CD4-positive, alpha-beta T cell treated with Interleukin-10 for 1 hour (primary cell): ENCODE data around the gene CDH13.

Source experiments
- DNase-seq: peaks from one replicate; pipeline ENCODE4 v3.0.0-alpha.2; 2020

The CDH13 gene

GRCh38 chr16:82963653-82964052 lies 336.9 kb downstream of the CDH13 start:
- DNase-seq: no peak

DNA sequence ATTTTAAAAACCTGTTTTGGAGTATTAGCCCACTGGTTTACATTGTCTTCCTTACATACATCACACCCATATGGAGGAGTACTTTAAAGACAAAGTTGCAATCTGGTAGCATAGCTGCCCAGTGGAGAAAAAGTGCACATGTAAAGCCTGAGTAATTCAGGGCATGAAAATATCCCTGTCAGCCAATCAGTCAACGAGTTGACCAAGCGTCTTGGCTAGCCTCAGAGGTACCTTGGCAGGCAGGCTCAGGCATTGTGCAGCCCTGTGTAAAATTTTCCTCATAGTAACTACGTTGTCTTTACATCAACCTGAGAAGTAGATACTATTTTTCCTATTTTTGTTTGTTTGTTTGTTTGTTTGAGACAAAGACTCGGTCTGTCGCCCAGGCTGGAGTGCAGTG lies 339.0 kb downstream of the CDH13 start:
- DNase-seq: no peak

- DNase-seq: no peak
These were observed 340.7 kb downstream of the CDH13 start for GRCh38 chr16:82967424-82967823.

GRCh38 chr16:82971126-82971525 lies 344.4 kb downstream of the CDH13 start:
- DNase-seq: no peak

- DNase-seq: no peak
These were observed 345.7 kb downstream of the CDH13 start for GRCh38 chr16:82972331-82972919.

GRCh38 chr16:82979406-82980111 lies 352.8 kb downstream of the CDH13 start:
- no peak for DNase-seq

DNA sequence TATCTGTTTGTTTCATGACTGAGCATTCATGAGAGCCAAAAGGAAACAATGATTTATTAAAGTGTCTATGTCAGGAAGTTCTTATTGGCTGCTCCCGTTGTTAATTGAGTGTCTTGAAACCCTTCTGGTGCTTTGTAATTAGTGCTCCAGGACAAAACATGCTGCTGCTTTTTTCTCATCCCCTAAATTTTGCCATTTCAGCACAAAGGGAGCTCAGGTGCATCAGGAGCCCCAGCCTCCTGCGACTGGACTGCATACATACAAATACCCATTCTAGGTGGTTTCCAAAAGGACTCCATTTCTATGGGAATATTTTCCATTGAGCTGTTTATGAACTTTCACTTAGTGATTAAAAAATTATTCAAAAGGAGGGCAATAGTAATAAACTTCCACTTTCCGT lies 354.0 kb downstream of the CDH13 start:
- no peak for DNase-seq

DNA sequence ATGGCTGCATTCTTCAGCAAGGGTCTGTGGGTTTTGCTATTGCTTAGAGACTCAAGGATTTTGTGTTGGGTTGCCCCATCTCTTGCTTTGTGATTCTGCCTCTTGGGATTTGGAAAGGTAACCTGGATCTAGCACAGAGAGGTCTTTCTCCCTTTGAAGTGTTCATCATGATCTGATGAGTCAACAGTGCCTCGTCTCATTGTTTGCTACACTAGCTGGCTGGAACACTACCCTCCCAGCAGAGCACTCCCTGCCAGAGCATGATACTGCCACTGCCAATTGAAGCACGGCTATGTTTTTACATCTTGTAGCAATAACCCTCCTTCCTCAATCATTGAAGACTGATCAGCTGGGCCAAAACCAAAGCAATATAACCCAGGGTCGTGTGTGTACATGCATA lies 361.0 kb downstream of the CDH13 start:
- no peak for DNase-seq

DNA sequence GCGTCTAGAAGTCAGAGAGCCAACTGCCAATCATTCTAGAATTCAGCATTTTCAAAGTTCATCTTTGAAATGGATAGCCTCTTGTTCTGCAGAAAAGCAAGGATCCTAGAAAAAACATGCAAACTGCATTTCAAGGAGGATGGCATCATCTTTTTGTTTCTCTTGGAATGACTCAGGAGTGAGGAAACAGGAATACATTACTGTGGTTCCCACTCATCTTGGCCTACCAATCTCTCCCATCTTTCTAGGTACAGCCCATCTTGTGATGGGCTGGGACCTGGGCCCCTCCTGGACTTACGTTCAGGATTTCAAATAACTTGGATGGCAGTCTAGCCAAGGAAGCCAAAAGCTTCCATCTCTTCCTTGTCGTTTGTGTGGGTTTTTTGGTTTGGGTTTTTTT lies 363.4 kb downstream of the CDH13 start:
- no peak for DNase-seq

GRCh38 chr16:82991410-82991809 lies 364.6 kb downstream of the CDH13 start:
- no peak for DNase-seq

DNA sequence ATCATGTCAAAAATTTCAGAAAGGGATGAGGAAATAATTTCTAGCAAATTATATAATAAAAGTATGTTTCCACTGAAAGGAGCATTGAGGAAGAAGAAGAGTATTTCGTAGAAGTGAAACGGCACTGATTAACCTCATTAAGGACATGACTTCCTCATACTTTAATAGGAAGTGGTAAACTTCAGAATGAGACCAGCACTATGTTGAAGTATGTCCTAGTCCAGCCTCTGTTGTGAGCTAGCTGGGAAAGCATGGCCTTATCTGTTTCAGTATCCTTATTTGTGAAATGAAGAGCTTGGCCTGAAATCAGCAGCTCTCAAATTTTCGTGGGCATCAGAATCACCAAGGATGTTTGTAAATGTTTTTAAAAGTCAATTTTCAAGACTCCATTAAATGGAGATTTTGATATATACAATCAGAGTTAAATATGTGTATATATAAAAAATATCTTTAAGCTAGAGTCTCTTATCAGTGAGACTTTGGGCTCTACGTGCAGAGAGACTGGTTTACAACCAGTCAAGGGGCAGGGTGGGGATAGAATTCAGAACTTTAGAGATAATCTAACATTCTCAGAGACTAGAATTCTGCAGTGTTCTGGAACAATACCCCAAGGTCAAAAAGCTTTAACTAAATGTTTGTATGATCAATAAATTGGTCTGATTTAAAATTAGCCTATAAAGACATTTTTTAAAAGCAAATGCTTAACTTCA lies 365.4 kb downstream of the CDH13 start:
- no peak for DNase-seq

GRCh38 chr16:82992786-82993185 lies 366.0 kb downstream of the CDH13 start:
- no peak for DNase-seq

DNA sequence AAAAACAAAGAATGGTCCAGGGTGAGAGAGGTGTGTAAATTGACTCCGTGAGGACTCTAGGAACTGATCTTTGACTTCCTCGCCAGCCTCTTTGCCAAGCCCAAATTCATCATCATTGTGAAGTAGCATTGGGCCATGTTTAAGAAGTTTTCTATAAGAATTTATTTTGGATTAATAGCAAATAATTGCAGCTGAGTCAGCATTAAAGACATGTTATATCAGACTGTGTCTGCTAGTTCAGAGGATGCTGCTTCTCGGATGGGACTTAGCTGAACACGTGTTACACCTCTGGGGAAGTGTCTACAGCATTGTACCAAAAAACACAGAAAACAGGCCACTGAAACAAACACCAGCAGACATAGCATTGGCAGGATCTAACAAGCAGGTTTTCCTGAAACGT lies 366.6 kb downstream of the CDH13 start:
- no peak for DNase-seq

GRCh38 chr16:82993926-82994325 lies 367.2 kb downstream of the CDH13 start:
- no peak for DNase-seq

DNA sequence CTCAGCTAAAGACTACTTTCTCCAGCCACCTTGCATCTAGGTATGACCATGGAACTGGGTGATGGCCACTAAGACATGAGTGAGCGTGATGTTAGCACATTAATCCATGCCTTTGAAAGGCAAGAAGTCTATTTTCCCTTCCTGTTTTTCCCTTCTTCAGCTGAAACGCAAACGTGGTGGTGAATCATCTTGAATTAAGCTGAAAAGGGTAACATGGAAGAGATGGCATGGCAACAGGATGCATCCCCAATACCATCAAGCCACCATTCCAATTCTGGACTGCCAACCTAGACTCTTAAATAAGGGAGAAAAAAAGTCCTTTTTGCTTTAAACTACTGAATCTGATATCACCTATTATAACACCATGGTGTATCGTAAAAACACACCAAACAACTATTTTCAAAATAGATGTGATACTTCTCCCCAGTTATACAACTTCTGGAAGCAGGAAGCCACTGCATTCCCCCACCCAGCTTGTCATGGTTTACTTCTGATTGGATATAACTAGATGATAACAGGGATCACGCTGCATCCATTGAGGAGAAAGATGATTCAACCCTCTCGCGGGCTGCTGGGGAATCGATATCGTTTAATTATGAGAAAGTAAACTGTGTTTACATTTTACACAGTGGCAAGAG lies 368.6 kb downstream of the CDH13 start:
- DNase-seq: no peak

DNA sequence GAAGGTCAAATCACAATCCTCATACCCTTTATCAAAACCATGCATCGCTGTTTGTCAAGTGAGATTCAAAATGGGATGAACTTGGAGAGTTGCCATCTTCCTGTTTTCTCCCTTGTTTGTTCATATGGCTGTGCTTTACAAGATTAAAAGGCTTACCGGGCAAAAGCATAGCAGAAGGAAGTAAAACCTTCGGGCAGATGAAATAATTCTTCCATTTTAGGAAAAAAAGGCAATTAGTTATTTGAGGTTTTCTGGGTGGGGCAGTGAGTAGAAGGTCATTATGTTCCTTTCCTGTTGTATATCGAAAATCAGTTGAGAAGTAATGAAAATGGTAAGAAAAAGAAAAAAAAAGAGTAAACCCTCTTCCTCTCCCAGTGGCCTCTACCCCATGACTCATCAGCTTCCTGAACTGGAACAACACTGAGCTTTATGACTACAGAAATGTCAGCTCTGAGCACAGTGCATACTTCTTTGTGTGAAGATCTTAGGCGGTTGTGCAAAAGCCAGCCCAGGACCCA lies 369.2 kb downstream of the CDH13 start:
- no peak for DNase-seq

- no peak for DNase-seq
These were observed 370.0 kb downstream of the CDH13 start for GRCh38 chr16:82996814-82997213.

DNA sequence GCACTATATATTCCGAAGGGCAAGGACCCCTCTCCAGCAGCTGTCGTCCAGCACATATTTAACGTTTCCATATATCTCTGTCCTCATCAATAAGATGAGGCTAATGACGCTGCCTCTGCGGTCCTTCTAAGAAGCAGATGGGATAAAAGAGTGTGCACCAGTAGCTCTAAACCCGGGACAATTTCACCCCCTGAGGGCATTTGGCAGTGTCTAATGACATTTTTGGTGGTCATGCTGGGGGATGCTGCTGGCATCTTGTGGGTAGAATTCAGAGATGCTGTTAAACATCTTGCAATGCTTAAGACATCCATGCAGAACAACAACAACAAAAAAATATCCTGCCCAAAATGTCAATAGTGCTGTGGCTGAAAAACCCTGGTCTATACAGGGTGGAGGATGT lies 372.9 kb downstream of the CDH13 start:
- DNase-seq: no peak

- DNase-seq: no peak
These were observed 375.9 kb downstream of the CDH13 start for GRCh38 chr16:83002351-83003334.

- DNase-seq: no peak
These were observed 378.3 kb downstream of the CDH13 start for GRCh38 chr16:83004868-83005652.

GRCh38 chr16:83005653-83006160 lies 378.9 kb downstream of the CDH13 start:
- DNase-seq: no peak
